ENCODE measurements around the gene SKI. TPM values are rescaled to one million over a fixed set of nuclear protein-coding genes. Genes with fewer than 3 reads are reported as not detected.

The SKI gene
- total RNA-seq, 1 donor from 2014 or later: 55.7 TPM

GRCh38 chr1:2270260-2271100 lies 42.4 kb downstream of the SKI start:
- Mint-ChIP-seq H3K4me3 (no peak overlapping the region), H3K9me3 (no peaks in the 10 kb centered on the region), H3K27me3 (no peaks in the 10 kb centered on the region), H3K36me3 (no peaks in the 10 kb centered on the region), H3K27ac (no peak overlapping the region), H3K4me1 (ENCODE audit: unreplicated experiment) (peaks cover 29% of the 10 kb centered on the region)
- no peak for DNase-seq (ENCODE audit: extremely low spot score, unreplicated experiment)
- no peak for TF ChIP-seq CTCF (conservative IDR thresholded peaks at IDR 0.05)

- Mint-ChIP-seq H3K4me3 (no peak overlapping the region), H3K27me3 (no peaks in the 10 kb centered on the region), H3K27ac (no peak overlapping the region), H3K4me1 (ENCODE audit: unreplicated experiment) (peaks cover 33% of the 10 kb centered on the region), H3K9me3 (no peaks in the 10 kb centered on the region), H3K36me3 (no peaks in the 10 kb centered on the region)
- DNase-seq (ENCODE audit: extremely low spot score, unreplicated experiment): no peak
- no peak for TF ChIP-seq CTCF (conservative IDR thresholded peaks at IDR 0.05)
Observed at GRCh38 chr1:2271211-2271721, 43.1 kb downstream of the SKI start.

GRCh38 chr1:2271841-2272655 lies 43.9 kb downstream of the SKI start:
- Mint-ChIP-seq H3K4me1 (ENCODE audit: unreplicated experiment) (peaks cover 32% of the 10 kb centered on the region), H3K9me3 (no peaks in the 10 kb centered on the region), H3K36me3 (no peaks in the 10 kb centered on the region), H3K4me3 (peak overlapping the region; percentile 77), H3K27ac (peak overlapping the region; percentile 54), H3K27me3 (no peaks in the 10 kb centered on the region)
- no peak for DNase-seq (ENCODE audit: extremely low spot score, unreplicated experiment)
- TF ChIP-seq CTCF (conservative IDR thresholded peaks at IDR 0.05): no peak

GRCh38 chr1:2272686-2273400 lies 44.7 kb downstream of the SKI start:
- Mint-ChIP-seq H3K4me3 (no peak overlapping the region), H3K27me3 (no peaks in the 10 kb centered on the region), H3K36me3 (no peaks in the 10 kb centered on the region), H3K4me1 (ENCODE audit: unreplicated experiment) (peaks cover 36% of the 10 kb centered on the region), H3K27ac (no peak overlapping the region), H3K9me3 (no peaks in the 10 kb centered on the region)
- no peak for TF ChIP-seq CTCF (conservative IDR thresholded peaks at IDR 0.05)
- DNase-seq (ENCODE audit: extremely low spot score, unreplicated experiment): no peak

GRCh38 chr1:2273401-2274090 lies 45.4 kb downstream of the SKI start:
- TF ChIP-seq CTCF (conservative IDR thresholded peaks at IDR 0.05): no peak
- Mint-ChIP-seq H3K27ac (no peak overlapping the region), H3K9me3 (no peaks in the 10 kb centered on the region), H3K27me3 (no peaks in the 10 kb centered on the region), H3K36me3 (no peaks in the 10 kb centered on the region), H3K4me3 (no peak overlapping the region), H3K4me1 (ENCODE audit: unreplicated experiment) (peaks cover 36% of the 10 kb centered on the region)
- no peak for DNase-seq (ENCODE audit: extremely low spot score, unreplicated experiment)
